ENCODE measurements around the gene GPR22.

Gene GPR22

GRCh38 chr7:107479303-107479702 lies 9.4 kb downstream of the GPR22 start:
- no peak for DNase-seq (ENCODE audit: low read depth in 2 of 2)

GRCh38 chr7:107480932-107481331 lies 11.1 kb downstream of the GPR22 start:
- DNase-seq (ENCODE audit: low read depth in 2 of 2) = no peak

GRCh38 chr7:107482571-107482970 lies 12.7 kb downstream of the GPR22 start:
- no peak for DNase-seq (ENCODE audit: low read depth in 2 of 2)

- no peak for DNase-seq (ENCODE audit: low read depth in 2 of 2)
Observed at GRCh38 chr7:107486041-107486440, 16.2 kb downstream of the GPR22 start.

GRCh38 chr7:107492875-107493274 lies 23.0 kb downstream of the GPR22 start:
- DNase-seq (ENCODE audit: low read depth in 2 of 2) = no peak

GRCh38 chr7:107494315-107494751 lies 24.5 kb downstream of the GPR22 start:
- no peak for DNase-seq (ENCODE audit: low read depth in 2 of 2)

- DNase-seq (ENCODE audit: low read depth in 2 of 2) = no peak
Observed at GRCh38 chr7:107494884-107495283, 25.0 kb downstream of the GPR22 start.

- no peak for DNase-seq (ENCODE audit: low read depth in 2 of 2)
Observed at GRCh38 chr7:107495516-107495915, 25.7 kb downstream of the GPR22 start.

- DNase-seq (ENCODE audit: low read depth in 2 of 2) = no peak
Observed at GRCh38 chr7:107499731-107500130, 29.9 kb downstream of the GPR22 start.

GRCh38 chr7:107501593-107501992 lies 31.7 kb downstream of the GPR22 start:
- no peak for DNase-seq (ENCODE audit: low read depth in 2 of 2)

- DNase-seq (ENCODE audit: low read depth in 2 of 2) = no peak
Observed at GRCh38 chr7:107502154-107502553, 32.3 kb downstream of the GPR22 start.

- DNase-seq (ENCODE audit: low read depth in 2 of 2) = no peak
Observed at GRCh38 chr7:107502797-107503196, 32.9 kb downstream of the GPR22 start.

GRCh38 chr7:107503687-107504086 lies 33.8 kb downstream of the GPR22 start:
- DNase-seq (ENCODE audit: low read depth in 2 of 2) = no peak

- DNase-seq (ENCODE audit: low read depth in 2 of 2) = no peak
Observed at GRCh38 chr7:107505362-107505761, 35.5 kb downstream of the GPR22 start.

- DNase-seq (ENCODE audit: low read depth in 2 of 2) = no peak
Observed at GRCh38 chr7:107505997-107506673, 36.3 kb downstream of the GPR22 start.

- no peak for DNase-seq (ENCODE audit: low read depth in 2 of 2)
Observed at GRCh38 chr7:107506674-107507339, 37.0 kb downstream of the GPR22 start.
